Measurements from ENCODE around the gene DZIP1L. TPM values are rescaled to one million over a fixed set of nuclear protein-coding genes. Genes with fewer than 3 reads are reported as not detected.
"Not testable (repeated sequence)": the region's sequence is repeated elsewhere in the genome, so short reads cannot be mapped to it uniquely, and the experiment has no call there.

Gene DZIP1L, protein sequence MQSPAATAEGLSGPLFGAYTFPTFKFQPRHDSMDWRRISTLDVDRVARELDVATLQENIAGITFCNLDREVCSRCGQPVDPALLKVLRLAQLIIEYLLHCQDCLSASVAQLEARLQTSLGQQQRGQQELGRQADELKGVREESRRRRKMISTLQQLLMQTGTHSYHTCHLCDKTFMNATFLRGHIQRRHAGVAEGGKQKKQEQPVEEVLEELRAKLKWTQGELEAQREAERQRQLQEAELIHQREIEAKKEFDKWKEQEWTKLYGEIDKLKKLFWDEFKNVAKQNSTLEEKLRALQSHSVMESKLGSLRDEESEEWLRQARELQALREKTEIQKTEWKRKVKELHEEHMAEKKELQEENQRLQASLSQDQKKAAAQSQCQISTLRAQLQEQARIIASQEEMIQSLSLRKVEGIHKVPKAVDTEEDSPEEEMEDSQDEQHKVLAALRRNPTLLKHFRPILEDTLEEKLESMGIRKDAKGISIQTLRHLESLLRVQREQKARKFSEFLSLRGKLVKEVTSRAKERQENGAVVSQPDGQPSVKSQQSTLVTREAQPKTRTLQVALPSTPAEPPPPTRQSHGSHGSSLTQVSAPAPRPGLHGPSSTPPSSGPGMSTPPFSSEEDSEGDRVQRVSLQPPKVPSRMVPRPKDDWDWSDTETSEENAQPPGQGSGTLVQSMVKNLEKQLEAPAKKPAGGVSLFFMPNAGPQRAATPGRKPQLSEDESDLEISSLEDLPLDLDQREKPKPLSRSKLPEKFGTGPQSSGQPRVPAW
- polyA plus RNA-seq (2012; ENCODE audit: insufficient read depth, insufficient read length), result 1.5 TPM

DNA sequence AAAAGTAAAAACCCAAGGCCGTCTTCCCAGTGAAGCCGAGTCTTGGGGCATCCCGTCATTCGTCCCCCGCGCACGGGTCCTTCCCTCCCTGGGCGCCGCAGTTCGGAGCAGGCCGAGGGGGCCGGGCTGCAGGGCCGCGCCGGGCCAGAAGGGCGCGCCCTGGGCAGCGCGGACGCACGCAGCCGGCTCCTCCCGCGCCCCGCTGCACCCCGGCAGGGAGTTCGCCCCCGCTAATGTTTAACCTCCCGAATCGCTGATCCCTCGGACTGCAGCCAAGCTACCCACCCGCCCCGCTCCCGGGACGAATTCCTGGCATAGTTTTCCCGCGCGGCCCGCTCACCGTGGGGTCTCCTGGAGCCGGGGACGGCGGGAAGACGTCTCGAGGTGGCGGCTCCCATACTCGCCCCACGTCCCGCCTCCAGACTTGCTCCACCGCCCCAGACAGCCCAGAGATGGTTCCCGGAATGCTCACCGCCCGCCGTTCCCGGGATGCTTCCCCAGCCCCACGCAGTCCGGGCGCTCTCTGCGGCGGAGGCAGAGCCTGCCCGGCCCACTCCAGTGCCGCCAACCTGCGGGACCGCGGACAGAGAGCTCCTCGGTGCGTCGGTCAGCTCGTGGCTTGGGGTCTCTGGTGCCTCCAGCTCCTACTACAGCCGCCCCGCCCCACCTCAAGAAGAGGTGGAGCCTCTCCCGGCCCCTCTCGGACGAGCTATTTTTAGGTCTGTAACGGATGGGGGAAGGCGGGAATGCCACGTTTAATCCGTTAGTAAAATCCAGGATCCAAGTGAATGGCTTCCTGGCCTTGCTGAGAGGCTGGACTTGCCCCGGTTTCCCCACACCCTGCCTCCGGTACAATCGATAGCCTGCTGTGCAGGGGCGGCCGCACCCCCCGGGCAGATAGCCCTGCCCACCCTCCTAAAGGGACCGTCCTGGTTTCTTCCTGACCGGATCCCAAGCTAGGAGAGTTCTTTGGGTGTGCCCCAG, at the start of gene DZIP1L:
DZIP1L (minus strand) TSS at position 621 of the 984 bp plus-strand sequence. CDS start 11,637 bp downstream, outside the sequence.
- no peak for DNase-seq (ENCODE audit: low read depth, low spot score)
- peak within 1 kb of the TSS; percentile 53 for H3K4me3 ChIP-seq (ENCODE audit: low read length)

DNA sequence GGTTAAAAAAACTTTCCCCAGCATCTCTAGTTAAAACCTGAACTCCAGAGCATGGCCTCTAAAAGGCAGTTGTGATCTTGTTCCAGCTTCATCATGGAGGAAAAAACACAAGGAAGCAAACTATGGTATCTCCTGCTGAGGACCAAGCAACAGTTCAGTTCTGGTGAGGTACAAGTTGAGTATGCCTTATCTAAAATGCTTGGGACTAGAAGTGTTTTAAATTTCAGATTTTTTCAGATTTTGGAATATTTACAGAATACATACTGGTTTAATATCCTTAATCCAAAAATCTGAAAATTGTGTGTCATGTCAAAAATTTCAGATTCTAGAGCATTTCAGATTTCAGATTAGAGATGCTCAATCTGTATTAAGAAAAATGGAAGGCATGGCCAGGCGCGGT, 49.7 kb upstream of the DZIP1L start:
- H3K4me3 ChIP-seq (ENCODE audit: low read length), result no peak overlapping the region
- no peak for DNase-seq (ENCODE audit: low read depth, low spot score)

DNA sequence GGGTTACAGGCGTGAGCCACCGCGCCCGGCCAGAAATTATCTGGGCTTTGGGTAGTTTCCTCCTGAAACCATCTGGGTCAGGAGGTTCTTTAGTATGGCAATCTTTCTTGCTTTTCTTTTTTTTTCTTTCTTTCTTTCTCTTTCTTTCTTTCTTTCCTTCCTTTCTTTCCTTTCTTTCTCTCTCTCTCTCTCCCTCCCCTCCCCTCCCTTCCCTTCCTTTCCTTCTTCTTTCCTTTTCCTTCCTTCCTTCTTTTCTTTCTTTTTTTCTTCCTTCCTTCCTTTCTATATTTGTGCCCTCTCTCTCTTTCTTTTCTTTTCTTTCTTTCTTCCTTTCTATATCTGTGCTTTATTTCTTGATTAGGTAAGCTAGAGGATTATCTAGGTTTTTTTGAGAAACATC, 42.3 kb upstream of the DZIP1L start:
- DNase-seq (ENCODE audit: low read depth, low spot score), result no peak
- no peak overlapping the region for H3K4me3 ChIP-seq (ENCODE audit: low read length)

DNA sequence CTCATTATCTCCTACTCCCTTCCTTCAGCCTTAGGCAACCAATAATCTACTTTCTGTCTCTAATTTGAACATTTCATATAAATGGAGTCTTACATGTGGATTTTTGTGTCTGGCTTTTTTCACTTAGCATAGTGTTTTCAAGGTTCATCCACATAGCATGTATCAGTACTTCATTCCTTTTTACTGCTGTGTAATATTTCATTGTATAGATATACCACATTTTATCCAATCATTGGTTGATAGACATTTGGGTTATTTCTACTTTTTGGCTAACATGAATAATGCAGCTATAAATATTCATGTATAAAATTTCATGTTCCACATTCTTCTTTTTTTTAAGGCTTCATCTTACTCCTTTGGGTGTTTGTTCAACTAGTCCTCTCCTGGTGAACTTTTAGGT, 39.1 kb upstream of the DZIP1L start:
- no peak for DNase-seq (ENCODE audit: low read depth, low spot score)
- H3K4me3 ChIP-seq (ENCODE audit: low read length), result no peak overlapping the region

DNA sequence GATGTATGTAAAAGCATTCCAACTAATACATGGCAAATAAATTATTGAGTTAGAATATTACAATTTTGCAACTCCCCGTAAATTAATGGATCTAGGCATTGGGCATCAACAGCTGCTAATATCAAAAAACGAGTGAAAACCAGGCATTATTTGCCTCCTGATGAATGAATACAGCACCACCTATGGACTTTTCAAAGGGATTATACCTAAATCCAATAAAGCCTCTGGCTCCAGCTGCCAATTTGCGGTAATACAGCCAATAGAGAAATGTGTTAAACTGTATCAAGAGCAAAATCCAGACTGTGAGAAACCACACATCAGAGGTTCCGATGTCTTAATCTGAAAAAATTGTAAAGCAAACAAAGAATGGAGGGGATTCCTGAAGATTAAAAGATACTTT, 33.1 kb upstream of the DZIP1L start:
- no peak overlapping the region for H3K4me3 ChIP-seq (ENCODE audit: low read length)
- no peak for DNase-seq (ENCODE audit: low read depth, low spot score)

DNA sequence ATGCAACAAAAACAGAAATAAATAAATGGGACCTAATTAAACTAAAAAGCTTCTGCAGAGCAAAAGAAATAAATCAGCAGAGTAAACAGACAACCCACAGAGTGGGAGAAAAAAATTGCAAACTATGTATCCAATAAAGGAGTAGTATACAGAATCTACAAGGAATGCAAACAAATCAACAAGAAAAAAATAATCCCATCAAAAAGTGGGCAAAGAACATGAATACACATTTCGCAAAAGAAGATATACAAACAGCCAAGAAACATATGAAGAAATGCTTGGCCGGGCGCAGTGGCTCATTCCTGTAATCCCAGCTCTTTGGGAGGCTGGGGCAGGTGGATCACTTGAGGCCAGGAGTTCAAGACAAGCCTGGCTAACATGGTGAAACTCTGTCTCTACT, 26.8 kb upstream of the DZIP1L start:
- H3K4me3 ChIP-seq (ENCODE audit: low read length); DNase-seq (ENCODE audit: low read depth, low spot score): not testable (repeated sequence)

DNA sequence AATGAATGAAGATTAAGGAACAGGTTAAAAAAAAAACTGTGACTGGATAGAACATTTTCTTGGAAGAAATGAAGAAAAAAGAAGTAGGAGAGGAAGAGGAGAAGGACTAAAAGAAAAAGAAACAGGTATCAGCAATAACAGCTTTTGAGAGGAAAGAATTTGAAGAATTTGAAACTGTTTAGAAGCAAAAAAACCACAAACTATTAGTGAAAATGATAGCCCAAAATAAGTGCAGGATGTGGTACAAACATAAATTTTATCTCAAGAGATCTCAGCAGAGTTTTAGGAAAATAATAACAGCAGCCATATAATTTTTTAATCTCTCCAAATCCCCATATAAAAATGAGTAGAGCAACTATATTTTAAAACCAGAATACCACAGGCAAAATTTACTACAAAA, 25.5 kb upstream of the DZIP1L start:
- DNase-seq (ENCODE audit: low read depth, low spot score), result no peak
- H3K4me3 ChIP-seq (ENCODE audit: low read length), result no peak overlapping the region

DNA sequence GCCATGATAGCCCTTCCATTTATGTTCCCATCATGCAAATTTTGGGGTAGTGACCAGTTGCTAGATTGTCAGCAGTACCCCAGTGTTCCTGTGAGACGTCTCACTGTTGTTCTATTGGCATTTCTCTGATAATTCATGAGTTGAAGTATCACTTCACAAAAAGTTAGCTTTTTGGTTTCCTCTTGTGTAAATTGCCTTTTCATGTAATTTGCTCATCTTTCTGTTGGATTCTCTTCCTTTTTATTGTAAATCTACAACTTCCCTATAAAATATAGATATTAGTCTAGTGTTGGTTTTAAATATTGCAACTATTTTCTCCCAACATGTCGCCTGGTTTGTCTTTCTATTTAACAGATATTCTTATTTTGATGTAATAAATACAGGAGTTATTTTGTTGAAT, 24.3 kb upstream of the DZIP1L start:
- DNase-seq (ENCODE audit: low read depth, low spot score), result no peak
- H3K4me3 ChIP-seq (ENCODE audit: low read length), result no peak overlapping the region

DNA sequence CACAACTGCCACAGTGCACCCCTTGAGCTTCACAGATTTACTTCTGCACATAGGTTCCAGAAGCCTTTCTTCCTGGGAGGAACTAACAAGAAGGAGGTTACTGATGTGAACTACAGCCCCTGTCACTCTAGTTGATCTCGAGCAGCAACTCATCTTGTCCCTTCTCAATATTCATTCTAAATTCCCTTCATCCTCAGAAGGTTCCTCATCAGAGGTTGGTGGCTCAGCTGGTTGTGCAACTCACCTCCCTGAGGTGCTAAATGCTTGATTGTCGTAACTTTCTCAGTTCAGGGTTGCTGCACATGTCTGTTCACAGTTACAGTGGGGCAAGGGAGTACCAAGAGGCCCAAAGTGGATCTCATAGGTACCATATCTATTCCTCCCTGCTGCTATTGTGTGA, 22.5 kb upstream of the DZIP1L start:
- no peak for DNase-seq (ENCODE audit: low read depth, low spot score)
- H3K4me3 ChIP-seq (ENCODE audit: low read length), result no peak overlapping the region

DNA sequence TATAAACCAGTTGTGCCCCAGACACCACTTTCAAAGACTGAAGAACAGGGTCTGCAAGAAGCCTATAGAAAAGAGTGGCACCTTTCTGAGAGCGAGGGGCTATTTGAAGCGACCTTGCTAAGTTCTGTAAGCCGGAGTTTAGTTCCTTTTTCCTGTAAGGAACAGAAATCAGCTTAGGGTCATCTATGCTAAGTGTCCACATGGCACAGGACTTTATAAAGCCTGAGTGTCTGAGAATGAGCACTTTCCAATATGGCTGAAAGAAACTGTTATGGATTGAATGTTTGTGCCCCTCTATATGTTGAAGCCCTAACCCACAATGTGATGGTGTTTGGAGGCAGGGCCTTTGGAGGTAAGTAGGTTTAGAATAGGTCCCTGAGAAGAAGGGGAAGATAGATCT, 20.8 kb upstream of the DZIP1L start:
- DNase-seq (ENCODE audit: low read depth, low spot score), result no peak
- H3K4me3 ChIP-seq (ENCODE audit: low read length), result no peak overlapping the region

DNA sequence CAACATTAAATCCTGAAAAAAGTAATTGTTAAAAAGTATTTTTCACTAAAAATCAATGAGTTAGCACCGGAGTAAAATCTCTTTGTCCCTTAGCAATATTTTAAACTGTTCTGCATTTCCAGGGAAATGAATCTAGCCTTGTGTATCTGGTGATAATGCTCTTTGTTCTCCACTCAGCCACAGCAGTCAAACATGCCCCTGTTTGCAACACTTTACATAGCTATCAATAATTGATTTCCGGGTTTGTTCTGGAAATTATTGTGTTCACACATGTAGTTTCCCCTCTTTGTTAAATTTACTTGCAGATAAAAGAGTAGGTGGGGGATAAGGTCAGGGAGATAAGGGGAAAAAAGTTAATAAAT, 20.4 kb upstream of the DZIP1L start:
- no peak overlapping the region for H3K4me3 ChIP-seq (ENCODE audit: low read length)
- no peak for DNase-seq (ENCODE audit: low read depth, low spot score)

DNA sequence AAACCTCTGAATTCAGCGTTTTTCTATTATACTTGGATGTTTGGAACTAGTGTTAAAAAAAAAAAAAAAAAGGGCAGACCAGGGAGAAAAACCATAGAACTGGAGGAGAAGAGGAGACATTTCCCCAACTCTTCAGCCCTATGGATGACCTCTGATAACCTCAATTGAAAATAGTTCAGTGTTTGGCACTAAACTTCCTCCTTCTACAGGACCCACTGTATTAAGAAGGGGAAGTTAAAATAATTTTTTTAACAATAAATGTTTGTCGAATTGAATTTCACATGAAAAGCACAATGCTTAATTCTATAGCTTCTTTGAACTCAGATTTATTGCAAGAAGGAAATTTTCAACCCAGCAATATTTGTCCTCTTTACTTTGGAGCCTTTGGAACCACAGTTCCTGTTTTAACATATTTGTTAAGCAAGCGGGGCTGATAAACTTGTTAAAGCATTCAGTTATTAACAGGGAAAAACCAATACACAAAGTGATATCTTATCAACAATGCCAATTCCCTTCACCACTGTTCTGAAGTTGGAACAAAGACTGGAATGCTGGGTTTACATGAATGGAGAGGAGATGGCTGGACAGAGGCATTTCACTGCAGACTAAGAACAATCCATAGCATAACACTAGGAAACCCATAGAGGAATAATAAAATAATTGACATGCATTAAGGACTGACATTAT, 19.9 kb upstream of the DZIP1L start:
- no peak for DNase-seq (ENCODE audit: low read depth, low spot score)
- H3K4me3 ChIP-seq (ENCODE audit: low read length), result no peak overlapping the region

DNA sequence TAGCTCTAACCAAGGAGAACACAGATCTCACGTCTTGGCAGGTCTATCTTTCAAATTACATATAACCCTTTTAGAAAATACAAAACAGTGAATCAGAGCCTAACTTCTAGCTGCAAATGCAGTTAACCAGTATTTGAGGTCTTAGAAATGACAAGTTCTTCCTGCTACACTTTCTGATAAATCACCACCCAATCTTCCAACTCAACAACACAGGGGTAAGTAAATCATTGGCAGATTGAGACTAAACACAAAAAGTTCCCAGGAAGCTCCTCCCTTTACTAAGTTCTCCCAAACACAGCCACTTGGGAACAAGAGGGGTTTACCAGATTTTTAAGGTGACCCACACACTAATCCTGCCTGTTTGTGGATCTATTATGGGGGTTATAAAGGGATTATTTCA, 16.8 kb upstream of the DZIP1L start, which contains the start of gene A4GNT:
A4GNT (minus strand) TSS at position 152 of the 400 bp plus-strand sequence. CDS start 1,134 bp downstream, outside the sequence.
- H3K4me3 ChIP-seq (ENCODE audit: low read length), result no peak within 1 kb of the TSS
- no peak for DNase-seq (ENCODE audit: low read depth, low spot score)

DNA sequence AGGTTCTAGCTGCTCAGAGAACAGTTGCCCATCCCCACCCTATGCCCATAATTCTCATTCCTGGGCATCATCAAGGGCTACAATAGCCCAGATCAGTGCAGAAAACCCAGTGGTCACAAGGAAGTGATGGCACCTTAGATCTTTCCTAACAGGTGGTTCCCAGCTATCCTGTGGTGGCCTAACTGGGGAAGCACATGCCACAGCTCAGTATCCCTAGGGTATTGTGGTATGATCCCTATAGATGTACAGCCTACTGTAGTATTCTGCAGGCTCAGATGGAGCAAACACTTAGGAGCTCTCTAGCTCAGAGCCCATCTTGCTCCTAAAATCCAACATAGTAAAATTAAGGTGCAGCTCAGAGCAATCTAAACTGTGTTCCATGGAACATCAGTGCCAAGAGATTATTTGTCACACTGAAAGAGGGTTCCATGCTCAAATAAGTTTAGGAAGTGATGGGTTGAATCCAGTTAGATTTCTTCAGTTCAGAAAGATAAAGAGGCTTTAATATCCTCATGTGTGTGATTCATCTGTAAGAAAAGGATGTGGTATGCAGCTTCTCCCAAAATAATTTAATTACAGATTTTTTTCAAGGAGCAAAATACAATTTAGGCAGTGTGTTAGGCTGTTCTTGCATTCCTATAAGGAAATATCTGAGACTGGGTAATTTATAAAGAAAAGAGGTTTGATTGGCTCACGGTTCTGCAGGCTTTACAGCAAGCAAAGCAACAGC, 12.4 kb upstream of the DZIP1L start:
- no peak overlapping the region for H3K4me3 ChIP-seq (ENCODE audit: low read length)
- DNase-seq (ENCODE audit: low read depth, low spot score), result no peak

DNA sequence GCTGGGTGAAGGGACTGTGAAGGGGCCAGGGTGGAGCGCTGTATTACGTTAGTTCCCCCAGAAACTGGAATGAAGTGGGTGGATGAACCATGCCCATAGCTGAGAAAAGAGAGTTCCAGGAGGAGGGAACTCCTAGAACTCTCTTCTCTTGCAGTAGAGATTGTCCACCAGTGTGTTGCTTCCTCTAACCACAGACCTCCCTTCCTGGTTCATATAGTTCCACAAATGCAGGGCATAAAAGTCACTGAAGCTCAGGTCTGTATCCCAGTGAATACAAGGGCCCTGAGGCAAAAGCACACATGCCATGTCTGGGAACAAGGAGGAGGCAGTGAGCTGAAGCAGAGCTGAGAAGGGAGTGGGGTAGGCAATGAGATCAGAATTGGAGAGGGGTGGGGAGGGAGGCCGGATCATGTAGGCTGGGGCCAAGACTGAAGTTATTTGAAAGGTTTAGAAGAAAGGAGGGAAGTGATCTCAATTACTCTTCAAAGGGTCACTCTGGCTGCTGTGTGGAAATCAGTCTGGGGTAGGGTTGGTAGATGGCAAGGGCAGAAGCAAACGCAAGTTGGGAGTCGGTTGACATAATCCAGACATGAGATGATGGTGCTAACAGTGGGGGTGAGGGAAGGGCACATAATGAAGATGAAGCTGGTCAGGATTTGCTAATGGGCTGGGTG, 10.3 kb upstream of the DZIP1L start:
- H3K4me3 ChIP-seq (ENCODE audit: low read length), result no peak overlapping the region
- no peak for DNase-seq (ENCODE audit: low read depth, low spot score)

DNA sequence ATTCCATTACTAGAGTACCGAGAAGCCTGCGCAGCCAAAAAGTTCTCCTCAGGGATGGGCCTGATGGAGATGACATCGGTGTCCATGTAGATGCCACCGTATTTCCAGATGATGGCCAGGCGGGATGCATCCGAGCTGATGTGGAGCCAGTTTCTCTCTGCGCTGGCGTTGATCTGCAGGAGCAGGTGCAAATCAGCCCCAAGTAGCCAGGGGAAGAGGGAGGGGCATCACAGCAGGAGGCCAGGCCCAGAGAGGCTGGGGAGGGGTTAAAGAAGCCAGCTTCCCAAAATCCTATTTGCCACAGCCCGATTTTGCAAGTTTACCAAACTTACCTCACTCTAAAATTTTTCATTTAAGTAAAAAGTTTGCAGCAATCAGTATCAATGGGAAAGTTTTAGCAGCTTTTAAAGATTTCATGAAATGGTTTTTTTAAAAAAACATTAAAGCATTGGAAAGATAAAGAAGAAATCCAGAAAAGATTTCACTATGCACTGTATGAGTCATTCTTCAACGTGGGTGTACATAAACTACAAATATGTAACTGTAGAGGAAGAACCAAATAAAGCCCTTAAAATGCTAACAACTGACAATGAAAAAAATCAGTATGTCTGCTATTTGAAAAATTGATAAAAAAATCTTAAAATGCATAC, 9.4 kb upstream of the DZIP1L start:
- no peak for DNase-seq (ENCODE audit: low read depth, low spot score)

DNA sequence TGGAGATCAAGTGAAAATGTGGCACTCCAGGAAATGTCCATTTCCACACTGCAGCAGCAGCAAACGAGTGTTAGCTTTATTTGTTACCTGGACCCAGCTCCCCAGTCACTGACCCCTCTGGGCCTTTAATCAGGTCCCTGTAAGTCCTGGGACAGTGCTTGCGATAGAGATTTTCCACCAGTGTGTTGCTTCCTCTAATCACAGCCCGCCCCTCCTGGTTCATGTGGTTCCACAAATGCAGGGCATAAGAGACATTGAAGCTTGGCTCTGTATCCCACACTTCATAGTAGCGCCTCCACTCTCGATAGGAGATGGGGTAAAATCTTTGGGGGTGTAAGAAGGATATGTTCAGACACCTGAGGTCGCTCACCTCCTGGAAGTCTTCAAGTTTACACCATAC, 8.8 kb upstream of the DZIP1L start:
- no peak overlapping the region for H3K4me3 ChIP-seq (ENCODE audit: low read length)
- DNase-seq (ENCODE audit: low read depth, low spot score), result no peak

More for the DNA sequence above, 9.4 kb upstream of the DZIP1L start:
- no peak overlapping the region for H3K4me3 ChIP-seq (ENCODE audit: low read length)
